ENCODE results near the gene SLC24A3. TPM values are rescaled to one million over a fixed set of nuclear protein-coding genes. Genes with fewer than 3 reads are reported as not detected.

The SLC24A3 gene
- total RNA-seq, 1 experiment from 2014 or later, result not detected

DNA sequence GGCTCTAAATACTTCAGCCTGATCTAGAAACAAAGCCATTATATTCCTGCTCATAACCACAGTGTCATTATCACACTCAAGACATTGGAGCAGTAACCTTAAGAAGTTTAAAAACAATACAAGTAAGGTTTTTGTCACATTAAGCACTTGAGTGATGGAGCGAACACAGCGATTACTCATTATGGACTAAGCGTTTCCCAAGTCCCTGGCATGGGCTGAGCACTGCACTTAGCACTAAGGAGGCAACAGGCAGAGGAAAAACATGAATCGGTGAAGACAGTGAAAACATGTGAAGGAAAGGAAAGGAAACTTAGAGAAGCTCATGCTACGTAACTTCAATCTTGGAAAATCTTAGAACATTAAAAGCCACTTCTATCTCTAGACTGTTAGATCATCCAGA is 108.7 kb downstream of the SLC24A3 start:
- ATAC-seq (no peak), DNase-seq (ENCODE audit: low read depth, low spot score) (no peak)
- ChIA-PET CTCF (no interaction called here), POLR2A (no interaction called here)
- Histone ChIP-seq H3K27ac (ENCODE audit: low read length) (no peak overlapping the region), H3K9me3 (ENCODE audit: control insufficient read depth, insufficient read depth, low read depth, low read length) (no peaks in the 10 kb centered on the region), H3K4me1 (ENCODE audit: control insufficient read depth, insufficient read depth, low read length) (no peaks in the 10 kb centered on the region), H3K4me3 (ENCODE audit: low read depth in 2 of 2, low read length in 2 of 2) (no peak overlapping the region), H3K36me3 (ENCODE audit: control insufficient read depth, insufficient read depth, low read length) (no peaks in the 10 kb centered on the region), H3K27me3 (ENCODE audit: control insufficient read depth, insufficient read depth, low read length) (no peaks in the 10 kb centered on the region)
- BruUV-seq (replicated peaks), result no TSS peak
- TF ChIP-seq, protein P1, sequence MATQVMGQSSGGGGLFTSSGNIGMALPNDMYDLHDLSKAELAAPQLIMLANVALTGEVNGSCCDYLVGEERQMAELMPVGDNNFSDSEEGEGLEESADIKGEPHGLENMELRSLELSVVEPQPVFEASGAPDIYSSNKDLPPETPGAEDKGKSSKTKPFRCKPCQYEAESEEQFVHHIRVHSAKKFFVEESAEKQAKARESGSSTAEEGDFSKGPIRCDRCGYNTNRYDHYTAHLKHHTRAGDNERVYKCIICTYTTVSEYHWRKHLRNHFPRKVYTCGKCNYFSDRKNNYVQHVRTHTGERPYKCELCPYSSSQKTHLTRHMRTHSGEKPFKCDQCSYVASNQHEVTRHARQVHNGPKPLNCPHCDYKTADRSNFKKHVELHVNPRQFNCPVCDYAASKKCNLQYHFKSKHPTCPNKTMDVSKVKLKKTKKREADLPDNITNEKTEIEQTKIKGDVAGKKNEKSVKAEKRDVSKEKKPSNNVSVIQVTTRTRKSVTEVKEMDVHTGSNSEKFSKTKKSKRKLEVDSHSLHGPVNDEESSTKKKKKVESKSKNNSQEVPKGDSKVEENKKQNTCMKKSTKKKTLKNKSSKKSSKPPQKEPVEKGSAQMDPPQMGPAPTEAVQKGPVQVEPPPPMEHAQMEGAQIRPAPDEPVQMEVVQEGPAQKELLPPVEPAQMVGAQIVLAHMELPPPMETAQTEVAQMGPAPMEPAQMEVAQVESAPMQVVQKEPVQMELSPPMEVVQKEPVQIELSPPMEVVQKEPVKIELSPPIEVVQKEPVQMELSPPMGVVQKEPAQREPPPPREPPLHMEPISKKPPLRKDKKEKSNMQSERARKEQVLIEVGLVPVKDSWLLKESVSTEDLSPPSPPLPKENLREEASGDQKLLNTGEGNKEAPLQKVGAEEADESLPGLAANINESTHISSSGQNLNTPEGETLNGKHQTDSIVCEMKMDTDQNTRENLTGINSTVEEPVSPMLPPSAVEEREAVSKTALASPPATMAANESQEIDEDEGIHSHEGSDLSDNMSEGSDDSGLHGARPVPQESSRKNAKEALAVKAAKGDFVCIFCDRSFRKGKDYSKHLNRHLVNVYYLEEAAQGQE (IDR thresholded peaks at IDR 0.05; ENCODE audit: insufficient read depth in 1 of 2, low read depth in 2 of 2, low read length in 1 of 2), result no peak
- TF ChIP-seq, protein P2, sequence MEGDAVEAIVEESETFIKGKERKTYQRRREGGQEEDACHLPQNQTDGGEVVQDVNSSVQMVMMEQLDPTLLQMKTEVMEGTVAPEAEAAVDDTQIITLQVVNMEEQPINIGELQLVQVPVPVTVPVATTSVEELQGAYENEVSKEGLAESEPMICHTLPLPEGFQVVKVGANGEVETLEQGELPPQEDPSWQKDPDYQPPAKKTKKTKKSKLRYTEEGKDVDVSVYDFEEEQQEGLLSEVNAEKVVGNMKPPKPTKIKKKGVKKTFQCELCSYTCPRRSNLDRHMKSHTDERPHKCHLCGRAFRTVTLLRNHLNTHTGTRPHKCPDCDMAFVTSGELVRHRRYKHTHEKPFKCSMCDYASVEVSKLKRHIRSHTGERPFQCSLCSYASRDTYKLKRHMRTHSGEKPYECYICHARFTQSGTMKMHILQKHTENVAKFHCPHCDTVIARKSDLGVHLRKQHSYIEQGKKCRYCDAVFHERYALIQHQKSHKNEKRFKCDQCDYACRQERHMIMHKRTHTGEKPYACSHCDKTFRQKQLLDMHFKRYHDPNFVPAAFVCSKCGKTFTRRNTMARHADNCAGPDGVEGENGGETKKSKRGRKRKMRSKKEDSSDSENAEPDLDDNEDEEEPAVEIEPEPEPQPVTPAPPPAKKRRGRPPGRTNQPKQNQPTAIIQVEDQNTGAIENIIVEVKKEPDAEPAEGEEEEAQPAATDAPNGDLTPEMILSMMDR (IDR thresholded peaks at IDR 0.05), result no peak
- TF ChIP-seq TCF7L2 (IDR thresholded peaks at IDR 0.05; ENCODE audit: low read depth, low read length), result no peak
- TF ChIP-seq SIN3A (IDR thresholded peaks at IDR 0.05; ENCODE audit: borderline replicate concordance, insufficient read depth, low read depth, low read length), result no peak
- no peak for TF ChIP-seq POLR2AphosphoS5 (IDR thresholded peaks at IDR 0.05; ENCODE audit: low read depth, low read length)
- in situ Hi-C loops (cut with HindIII; ENCODE audit: low pct_unique_long_range_greater_than_20kb, low sequenced_read_pairs), result no loop called here
- intact Hi-C loops (cut with micrococcal nuclease; ENCODE audit: unreplicated experiment), result no loop called here

DNA sequence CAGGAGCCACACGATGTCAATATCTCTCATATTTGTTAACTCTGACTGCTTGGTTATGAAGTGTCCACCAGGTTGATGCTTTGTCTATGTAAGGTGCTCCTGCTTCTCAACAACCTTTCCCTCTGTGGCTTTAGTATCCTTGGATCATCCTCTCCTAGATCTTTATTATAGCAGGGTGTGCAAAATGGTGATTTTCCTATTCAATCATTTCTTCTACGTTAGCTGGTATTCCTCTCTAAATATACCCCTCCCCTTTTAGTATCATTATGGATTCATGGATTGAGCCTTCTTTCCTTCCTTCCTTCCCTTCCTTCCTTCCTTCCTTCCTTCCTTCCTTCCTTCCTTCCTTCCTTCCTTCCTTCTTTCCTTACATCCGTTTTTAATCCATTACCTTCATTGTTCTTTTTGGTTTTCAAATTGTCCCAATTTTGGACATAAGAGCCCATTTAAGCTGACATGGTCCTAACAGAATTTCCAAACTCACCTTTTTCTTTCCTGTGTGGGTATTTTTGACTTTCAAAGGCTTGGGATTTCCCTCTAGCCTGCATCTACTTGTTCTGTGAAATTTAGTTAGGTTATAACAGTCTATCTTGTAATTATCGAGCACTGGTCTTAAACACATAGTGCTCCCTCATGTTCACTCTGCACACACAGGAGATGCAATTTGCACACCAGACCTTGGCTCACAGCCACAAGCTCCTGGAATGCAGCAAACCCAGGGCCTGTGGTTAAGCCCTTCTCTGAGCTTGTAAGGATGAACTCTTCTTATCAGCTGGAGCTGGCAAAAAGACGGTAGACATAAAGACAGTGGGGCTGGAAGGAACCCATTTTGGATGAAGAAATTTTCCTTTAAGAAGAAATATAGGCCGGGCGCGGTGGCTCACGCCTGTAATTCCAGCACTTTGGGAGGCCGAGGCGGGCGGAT is 109.9 kb downstream of the SLC24A3 start:
- H3K36me3 ChIP-seq (ENCODE audit: control insufficient read depth, insufficient read depth, low read length), result no peaks in the 10 kb centered on the region
- H3K27ac ChIP-seq (ENCODE audit: low read length), result no peak overlapping the region
- DNase-seq (ENCODE audit: low read depth, low spot score), result no peak
- H3K4me3 ChIP-seq (ENCODE audit: low read depth in 2 of 2, low read length in 2 of 2), result no peak overlapping the region
- no peaks in the 10 kb centered on the region for H3K9me3 ChIP-seq (ENCODE audit: control insufficient read depth, insufficient read depth, low read depth, low read length)
- H3K27me3 ChIP-seq (ENCODE audit: control insufficient read depth, insufficient read depth, low read length), result no peaks in the 10 kb centered on the region
- BruUV-seq (replicated peaks), result no TSS peak
- no peak for ATAC-seq
- no peaks in the 10 kb centered on the region for H3K4me1 ChIP-seq (ENCODE audit: control insufficient read depth, insufficient read depth, low read length)
- ChIA-PET POLR2A (no interaction called here), CTCF (no interaction called here)
- in situ Hi-C loops (cut with HindIII; ENCODE audit: low pct_unique_long_range_greater_than_20kb, low sequenced_read_pairs) (no loop called here), intact Hi-C loops (cut with micrococcal nuclease; ENCODE audit: unreplicated experiment) (no loop called here)
- TF ChIP-seq, protein P1 (IDR thresholded peaks at IDR 0.05; ENCODE audit: insufficient read depth in 1 of 2, low read depth in 2 of 2, low read length in 1 of 2), result no peak
- TF ChIP-seq, protein P2 (IDR thresholded peaks at IDR 0.05), result no peak
- TF ChIP-seq TCF7L2 (IDR thresholded peaks at IDR 0.05; ENCODE audit: low read depth, low read length) (no peak), SIN3A (IDR thresholded peaks at IDR 0.05; ENCODE audit: borderline replicate concordance, insufficient read depth, low read depth, low read length) (no peak), POLR2AphosphoS5 (IDR thresholded peaks at IDR 0.05; ENCODE audit: low read depth, low read length) (no peak)

All from Panc1 (cell line).